ENCODE results near the gene ASB18.

Gene ASB18

GRCh38 chr2:236264256-236264655 lies at the start of gene ASB18:
ASB18 (minus strand) TSS chr2:236264406; CDS start chr2:236264345, 61 bp downstream.
- no peak within 1 kb of the TSS for H3K27ac ChIP-seq
- TF ChIP-seq CTCF (IDR thresholded peaks at IDR 0.05): no peak
- TF ChIP-seq ZFX (IDR thresholded peaks at IDR 0.05; ENCODE audit: borderline replicate concordance): no peak

- no peak for TF ChIP-seq ZFX (IDR thresholded peaks at IDR 0.05; ENCODE audit: borderline replicate concordance)
- no peak for TF ChIP-seq CTCF (IDR thresholded peaks at IDR 0.05)
- no peak overlapping the region for H3K27ac ChIP-seq
Observed at GRCh38 chr2:236311286-236311685, 47.1 kb upstream of the ASB18 start.

- no peak overlapping the region for H3K27ac ChIP-seq
- TF ChIP-seq CTCF (IDR thresholded peaks at IDR 0.05): peak; percentile 69
- TF ChIP-seq ZFX (IDR thresholded peaks at IDR 0.05; ENCODE audit: borderline replicate concordance): no peak
Observed at GRCh38 chr2:236309669-236310029, 45.4 kb upstream of the ASB18 start.

GRCh38 chr2:236308855-236309668 lies 44.9 kb upstream of the ASB18 start:
- TF ChIP-seq ZFX (IDR thresholded peaks at IDR 0.05; ENCODE audit: borderline replicate concordance) (no peak), CTCF (IDR thresholded peaks at IDR 0.05) (no peak)
- H3K27ac ChIP-seq: no peak overlapping the region

GRCh38 chr2:236307641-236308040 lies 43.4 kb upstream of the ASB18 start:
- H3K27ac ChIP-seq: no peak overlapping the region
- TF ChIP-seq ZFX (IDR thresholded peaks at IDR 0.05; ENCODE audit: borderline replicate concordance) (no peak), CTCF (IDR thresholded peaks at IDR 0.05) (no peak)

GRCh38 chr2:236306825-236307540 lies 42.8 kb upstream of the ASB18 start:
- TF ChIP-seq ZFX (IDR thresholded peaks at IDR 0.05; ENCODE audit: borderline replicate concordance) (no peak), CTCF (IDR thresholded peaks at IDR 0.05) (no peak)
- no peak overlapping the region for H3K27ac ChIP-seq

All from 22Rv1 (cell line).